Natural killer cell (primary cell): Measurements from ENCODE around the gene LYPD5. TPM values are rescaled to one million over a fixed set of nuclear protein-coding genes. Genes with fewer than 3 reads are reported as not detected.
A peak's percentile ranks its signal among the peaks of the same experiment; 100 is the strongest.

Experiments used
- ATAC-seq, 3 donors: fragments of 150-1000 bp in 2 of 3; fragments of 200-7000 bp in 1 of 3; cut with Tn5 transposase; 1 replicate in 1 of 3; 2 replicates in 2 of 3; pipeline ENCODE4 v1.10.0; 2021; ENCODE audit warnings: mild to moderate bottlenecking in 2 of 3, moderate library complexity in 2 of 3
- DNase-seq, 2 donors: peaks; one replicate each; pipeline versions ENCODE4 v3.0.0 to v3.0.0-alpha.2; 2013 to 2021; ENCODE audit warnings: mixed read lengths in 1 of 2
- H3K27ac ChIP-seq: one replicate; pipeline ENCODE4 v1.5.1; 2013; ENCODE audit warnings: mild to moderate bottlenecking, low read length
- H3K27me3 ChIP-seq: one replicate; pipeline ENCODE4 v1.6.1; 2013; ENCODE audit warnings: low read length; ENCODE audit not compliant: control insufficient read depth, insufficient read depth
- H3K36me3 ChIP-seq: one replicate; pipeline ENCODE4 v1.6.1; 2013; ENCODE audit warnings: low read length; ENCODE audit not compliant: control insufficient read depth, insufficient read depth
- H3K4me1 ChIP-seq: one replicate; pipeline ENCODE4 v1.6.1; 2013; ENCODE audit warnings: low read length; ENCODE audit not compliant: control insufficient read depth, insufficient read depth
- H3K4me3 ChIP-seq: one replicate; pipeline ENCODE4 v1.5.1; 2013; ENCODE audit warnings: low read length
- H3K9me3 ChIP-seq: one replicate; pipeline ENCODE4 v1.6.1; 2013; ENCODE audit warnings: low read length; ENCODE audit not compliant: control insufficient read depth, insufficient read depth
- H3K27ac Mint-ChIP-seq, 2 donors: one replicate each; pipeline ENCODE4 v1.8.0; 2022; ENCODE audit warnings: mild to moderate bottlenecking in 2 of 2, mixed read lengths in 2 of 2, moderate library complexity in 1 of 2
- H3K27me3 Mint-ChIP-seq, 2 donors: one replicate each; pipeline ENCODE4 v1.8.0; 2022; ENCODE audit warnings: low read depth in 2 of 2, mixed read lengths in 2 of 2
- H3K36me3 Mint-ChIP-seq: one replicate; pipeline ENCODE4 v1.8.0; 2022; ENCODE audit warnings: mixed read lengths
- H3K4me1 Mint-ChIP-seq, 2 donors: one replicate each; pipeline ENCODE4 v1.8.0; 2022; ENCODE audit warnings: mixed read lengths in 2 of 2
- H3K4me3 Mint-ChIP-seq: one replicate; pipeline ENCODE4 v1.8.0; 2022; ENCODE audit warnings: mild to moderate bottlenecking, moderate library complexity, mixed read lengths
- H3K9me3 Mint-ChIP-seq, 2 donors: one replicate each; pipeline ENCODE4 v1.8.0; 2022; ENCODE audit warnings: mixed read lengths in 2 of 2
- CTCF ChIP-seq: fragments of 200-600 bp; IDR thresholded peaks from one replicate; pipeline ENCODE4 v1.8.0; 2022; ENCODE audit warnings: antibody characterized with exemption
- WGBS: methylation state at CpG from one replicate; pipeline ENCODE4 v1.1.7; 2013; ENCODE audit warnings: missing lambda C conversion rate; ENCODE audit not compliant: insufficient coverage; 5-methylcytosine and 5-hydroxymethylcytosine counted together
- intact Hi-C: fragments of 100-400 bp; cut with micrococcal nuclease; formaldehyde crosslinking; loops from one replicate; pipeline ENCODE4 v1.14.2; 2022
- total RNA-seq, 4 donors: library from RNA; stranded (reverse); fragments of 120-200 nt in 1 of 4; gene quantifications; one replicate each; pipeline versions ENCODE4 v1.2.3 to v1.2.4, GENCODE V29; 2013 to 2022

LYPD5 gene
- total RNA-seq, 3 donors from 2014 or later (not counting 1 experiment from before 2014, with no cell fraction given): not detected

GRCh38 chr19:43760941-43761340, 41.3 kb downstream of the LYPD5 start:
- Mint-ChIP-seq H3K4me1 (no peaks in the 10 kb centered on the region), H3K9me3 (no peaks in the 10 kb centered on the region), H3K27me3 (peaks cover 0 to 3% of the 10 kb centered on the region in 2 donors), H3K27ac (no peak overlapping the region), H3K4me3 (no peak overlapping the region), H3K36me3 (no peaks in the 10 kb centered on the region)
- Histone ChIP-seq H3K36me3 (no peaks in the 10 kb centered on the region), H3K9me3 (no peaks in the 10 kb centered on the region), H3K27me3 (no peaks in the 10 kb centered on the region), H3K27ac (no peak overlapping the region), H3K4me1 (peaks cover 23% of the 10 kb centered on the region), H3K4me3 (no peak overlapping the region)
- intact Hi-C loops: no loop called here
- no peak for TF ChIP-seq CTCF
- ATAC-seq (no peak), DNase-seq (no peak)
- WGBS: 80% methylated on average over 1 of the region's 4 CpGs

- Mint-ChIP-seq H3K9me3 (no peaks in the 10 kb centered on the region), H3K27ac (no peak overlapping the region), H3K4me1 (peaks cover 10 to 11% of the 10 kb centered on the region in 2 donors), H3K36me3 (no peaks in the 10 kb centered on the region), H3K27me3 (peaks cover 0 to 5% of the 10 kb centered on the region in 2 donors), H3K4me3 (no peak overlapping the region)
- Histone ChIP-seq H3K27ac (no peak overlapping the region), H3K9me3 (no peaks in the 10 kb centered on the region), H3K4me1 (peaks cover 17% of the 10 kb centered on the region), H3K36me3 (no peaks in the 10 kb centered on the region), H3K4me3 (no peak overlapping the region), H3K27me3 (no peaks in the 10 kb centered on the region)
- no peak for ATAC-seq
- 87% methylated on average over 5 of the region's 5 CpGs for WGBS
- DNase-seq: no peak
- intact Hi-C loops: no loop called here
- no peak for TF ChIP-seq CTCF
Measured at GRCh38 chr19:43759515-43759914, 42.7 kb downstream of the LYPD5 start.

DNA sequence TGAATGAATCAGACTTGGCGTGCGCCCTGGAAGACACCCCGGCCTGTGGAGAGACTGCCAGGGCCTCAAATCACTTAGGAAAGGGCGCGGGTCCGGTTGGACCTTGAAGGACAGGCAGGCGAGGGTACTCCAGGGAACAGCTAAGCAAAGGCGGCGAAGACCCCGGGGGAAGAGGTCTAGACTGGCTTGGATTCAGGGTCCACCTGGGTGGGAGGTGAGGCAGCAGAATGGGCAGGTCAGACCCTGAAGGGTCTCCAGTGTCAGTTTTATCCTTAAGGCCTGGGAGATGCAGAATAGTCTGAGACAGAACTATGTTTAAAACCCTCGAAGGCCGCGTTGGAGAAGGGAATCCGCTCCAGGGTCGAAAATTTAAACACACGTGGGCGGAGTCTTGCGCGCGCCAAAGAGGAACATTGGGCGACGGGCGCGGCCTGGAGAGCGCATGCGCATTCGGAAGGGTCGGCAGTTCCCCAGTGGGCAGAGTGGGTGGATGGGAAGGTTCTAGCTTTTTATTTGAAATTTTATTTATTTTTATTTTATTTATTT, 46.9 kb downstream of the LYPD5 start:
- Mint-ChIP-seq H3K4me3 (peak overlapping the region; percentile 99), H3K9me3 (no peaks in the 10 kb centered on the region), H3K27ac (peak overlapping the region; percentile 99 to 100), H3K36me3 (no peaks in the 10 kb centered on the region), H3K27me3 (peaks cover 0 to 2% of the 10 kb centered on the region in 2 donors), H3K4me1 (peaks cover 26 to 32% of the 10 kb centered on the region in 2 donors)
- WGBS: under 1% methylated on average over 27 of the region's 28 CpGs
- ATAC-seq: peak in 1 of 3 donors; percentile 22
- Histone ChIP-seq H3K27me3 (no peaks in the 10 kb centered on the region), H3K4me3 (peak overlapping the region; percentile 83), H3K36me3 (peaks cover 4% of the 10 kb centered on the region), H3K4me1 (peaks cover 25% of the 10 kb centered on the region), H3K27ac (peak overlapping the region; percentile 97), H3K9me3 (no peaks in the 10 kb centered on the region)
- intact Hi-C loops: loop anchor here (2.0 kb wide), 2 partner anchors 55 to 87 kb away; no protein-coding TSS in a partner anchor
- no peak for TF ChIP-seq CTCF
- DNase-seq: peak; percentile 68 to 90
